Activated CD4-positive, CD25-positive, alpha-beta regulatory T cell treated with anti-CD3 and anti-CD28 coated beads, Interleukin-2, amount 50 U/mL, for 24 hours (primary cell): Measurements from ENCODE around the gene ARHGAP23.

Experiments used
- ATAC-seq, 2 donors: fragments of 150-1000 bp; cut with Tn5 transposase; one replicate each; pipeline ENCODE4 v1.10.0; 2021; ENCODE audit warnings: mild to moderate bottlenecking in 1 of 2, moderate library complexity in 1 of 2

Gene ARHGAP23

GRCh38 chr17:38554430-38555350, 126.4 kb downstream of the ARHGAP23 start:
- ATAC-seq = no peak

GRCh38 chr17:38556239-38556638, 128.0 kb downstream of the ARHGAP23 start:
- no peak for ATAC-seq

GRCh38 chr17:38557396-38557795, 129.1 kb downstream of the ARHGAP23 start:
- ATAC-seq = no peak

GRCh38 chr17:38557836-38558727, 129.8 kb downstream of the ARHGAP23 start:
- peak; percentile 74 to 81 for ATAC-seq

- ATAC-seq = peak; percentile 8 to 21
These were observed 130.4 kb downstream of the ARHGAP23 start for GRCh38 chr17:38558728-38559050.

GRCh38 chr17:38559051-38559879, 131.0 kb downstream of the ARHGAP23 start:
- peak; percentile 76 for ATAC-seq

- no peak for ATAC-seq
These were observed 131.6 kb downstream of the ARHGAP23 start for GRCh38 chr17:38559880-38560230.

GRCh38 chr17:38560503-38561318, 132.4 kb downstream of the ARHGAP23 start:
- ATAC-seq = no peak

- no peak for ATAC-seq
These were observed 133.4 kb downstream of the ARHGAP23 start for GRCh38 chr17:38561416-38562214.
